Rectal smooth muscle tissue (tissue), 1 donor: ENCODE results near the gene EXD2.
A peak's percentile ranks its signal among the peaks of the same experiment; 100 is the strongest.
"Not testable (repeated sequence)": the region's sequence is repeated elsewhere in the genome, so short reads cannot be mapped to it uniquely, and the experiment has no call there.

ENCODE experiments used
- H3K27ac ChIP-seq: one replicate; pipeline ENCODE4 v1.7.0; 2013; ENCODE audit warnings: low read depth, low read length, inconsistent platforms
- H3K27me3 ChIP-seq: one replicate; pipeline ENCODE4 v1.7.0; 2013; ENCODE audit warnings: low read length; ENCODE audit not compliant: control insufficient read depth, insufficient read depth
- H3K36me3 ChIP-seq: one replicate; pipeline ENCODE4 v1.7.0; 2013; ENCODE audit warnings: low read length; ENCODE audit not compliant: control insufficient read depth, insufficient read depth
- H3K4me1 ChIP-seq: one replicate; pipeline ENCODE4 v1.7.0; 2013; ENCODE audit warnings: low read length; ENCODE audit not compliant: control insufficient read depth, insufficient read depth
- H3K4me3 ChIP-seq: one replicate; pipeline ENCODE4 v1.7.0; 2013; ENCODE audit warnings: low read length
- H3K9ac ChIP-seq: one replicate; pipeline ENCODE4 v1.7.0; 2013; ENCODE audit warnings: low read length

EXD2 gene

DNA sequence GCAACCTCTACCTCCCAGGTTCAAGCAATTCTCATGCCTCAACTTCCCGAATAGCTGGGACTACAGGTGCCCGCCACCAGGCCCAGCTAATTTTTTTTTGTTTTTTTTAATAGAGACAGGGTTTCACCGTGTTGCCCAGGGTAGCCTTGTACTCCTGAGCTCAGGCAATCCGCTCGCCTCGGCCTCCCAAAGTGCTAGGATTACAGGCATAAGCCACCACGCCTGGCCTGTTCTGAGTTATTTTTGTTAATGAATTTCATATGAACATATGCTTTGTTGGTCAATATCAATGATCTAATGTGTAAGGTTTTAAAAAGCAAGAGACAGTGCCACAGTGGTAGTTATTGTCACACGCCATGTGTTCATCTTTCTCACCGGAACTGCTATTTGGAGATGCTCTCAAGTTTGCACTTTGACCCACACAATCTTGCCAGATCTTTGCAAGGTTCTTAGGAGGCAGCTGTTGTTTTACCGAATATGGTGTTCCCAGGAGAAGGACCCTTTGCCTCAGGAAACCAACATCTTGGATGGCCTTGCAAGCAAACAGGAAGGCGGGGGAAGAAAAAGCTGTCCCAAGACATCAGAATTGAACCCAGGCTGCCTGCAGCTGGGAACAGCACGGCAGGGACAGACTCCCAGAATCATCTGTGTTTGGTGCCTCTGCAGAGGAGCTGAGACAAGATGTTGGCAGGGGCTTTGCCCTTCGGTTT is 98.7 kb downstream of the EXD2 start:
- Histone ChIP-seq H3K4me1 (peaks cover 8% of the 10 kb centered on the region), H3K4me3 (no peak overlapping the region), H3K27me3 (no peaks in the 10 kb centered on the region), H3K36me3 (no peaks in the 10 kb centered on the region), H3K27ac (no peak overlapping the region), H3K9ac (no peak overlapping the region)

DNA sequence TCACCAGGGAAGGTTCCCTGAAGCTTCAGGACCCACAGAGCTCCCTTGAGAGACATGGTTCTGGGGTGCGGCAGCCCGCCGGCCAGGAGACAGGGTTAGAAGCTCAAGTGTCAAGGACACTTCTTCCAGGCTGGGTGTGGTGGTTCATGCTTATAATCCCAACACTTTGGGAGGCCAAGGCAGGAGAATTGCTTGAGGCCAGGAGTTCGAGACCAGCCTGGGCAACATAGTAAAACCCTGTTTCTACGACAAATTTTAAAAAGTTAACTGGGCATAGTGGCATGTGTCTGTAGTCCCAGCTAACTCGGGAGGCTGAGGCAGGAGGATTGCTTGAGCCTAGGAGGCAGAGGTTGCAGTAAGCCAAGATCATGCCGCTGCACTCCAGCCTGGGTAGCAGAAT is 99.6 kb downstream of the EXD2 start:
- H3K9ac ChIP-seq, H3K4me3 ChIP-seq, H3K27me3 ChIP-seq, H3K36me3 ChIP-seq, H3K4me1 ChIP-seq: not testable (repeated sequence)
- H3K27ac ChIP-seq = peak overlapping the region; percentile 6

DNA sequence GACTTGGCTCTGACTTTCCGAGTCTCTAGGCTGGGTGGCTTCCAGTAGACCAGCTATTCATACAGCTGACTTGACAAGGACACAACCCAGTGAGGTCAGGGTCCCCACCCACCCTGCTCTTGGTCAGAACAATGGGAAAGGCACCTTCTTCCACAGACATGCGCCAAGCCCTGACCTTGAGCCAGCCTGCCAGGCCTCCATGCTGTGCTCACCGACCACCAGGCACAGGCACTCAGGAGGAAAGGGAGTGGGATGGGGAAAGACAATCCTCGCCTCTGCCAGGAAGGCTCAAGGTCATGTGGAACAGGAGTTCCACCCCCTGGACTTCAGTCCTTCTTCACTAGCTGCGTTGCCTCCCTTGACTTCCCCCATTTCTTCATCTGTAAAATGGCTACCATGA is 100.1 kb downstream of the EXD2 start:
- Histone ChIP-seq H3K9ac (no peak overlapping the region), H3K36me3 (no peaks in the 10 kb centered on the region)

DNA sequence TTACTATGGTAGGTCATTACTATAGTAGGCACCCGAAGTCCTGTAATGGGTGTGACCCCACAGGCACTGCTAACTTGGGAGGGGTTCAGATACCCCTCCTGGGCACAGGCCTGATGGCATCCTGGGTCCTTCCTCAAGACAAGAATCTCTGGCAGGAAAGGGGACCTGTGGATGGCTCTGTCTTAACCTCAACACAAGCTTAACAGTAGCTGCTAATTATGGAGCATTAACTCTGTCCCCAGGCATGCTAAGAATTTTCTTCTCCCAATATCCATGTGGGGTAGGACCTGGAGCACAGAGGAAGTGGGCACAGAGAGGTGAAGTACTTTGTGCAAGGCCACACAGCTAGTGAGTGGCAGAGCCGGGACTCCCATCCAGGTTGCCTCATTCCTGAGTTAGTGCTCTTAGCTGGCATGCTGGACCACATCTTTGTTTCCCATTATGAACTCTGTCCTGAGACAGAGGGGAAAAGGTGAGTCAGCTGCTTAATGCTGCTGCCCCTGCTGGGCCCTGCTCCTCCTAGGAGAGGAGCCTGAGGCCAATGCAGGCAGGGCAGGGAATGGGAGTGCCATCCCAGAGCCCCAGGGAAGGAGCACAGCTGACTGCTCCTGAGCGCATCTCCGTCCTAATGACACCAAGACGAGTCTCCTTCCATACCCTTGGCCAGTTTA is 100.7 kb downstream of the EXD2 start:
- H3K9ac ChIP-seq = no peak overlapping the region
- H3K27me3 ChIP-seq = no peaks in the 10 kb centered on the region
- H3K4me3 ChIP-seq = no peak overlapping the region
- peaks cover 8% of the 10 kb centered on the region for H3K4me1 ChIP-seq
- no peak overlapping the region for H3K27ac ChIP-seq
- H3K36me3 ChIP-seq = no peaks in the 10 kb centered on the region

More for the DNA sequence above, 100.1 kb downstream of the EXD2 start:
- H3K4me3 ChIP-seq = no peak overlapping the region
- H3K27ac ChIP-seq = no peak overlapping the region
- H3K4me1 ChIP-seq = peaks cover 8% of the 10 kb centered on the region
- H3K27me3 ChIP-seq = no peaks in the 10 kb centered on the region
